ENCODE data around the gene ACTL8.

DNA sequence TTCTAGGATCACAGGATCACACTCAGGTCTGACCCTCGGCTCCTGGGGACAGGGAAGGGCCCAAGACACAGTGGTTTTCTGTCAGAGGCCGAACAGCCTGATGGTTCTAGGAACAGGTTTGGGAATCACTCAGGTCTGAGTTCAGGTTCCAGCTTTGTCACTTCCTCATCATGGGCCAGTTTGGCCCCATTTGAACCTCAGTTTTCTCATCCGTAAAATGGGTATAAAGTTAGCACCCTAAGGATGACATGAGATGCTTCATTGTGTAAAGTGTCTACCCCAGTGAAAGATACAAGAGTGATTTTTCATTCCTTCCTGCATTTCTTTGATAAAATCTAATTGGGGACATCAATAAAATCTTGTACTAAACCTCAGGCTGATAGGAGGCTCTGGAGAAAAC, 11.2 kb upstream of the ACTL8 start:
- TF ChIP-seq, protein P1, sequence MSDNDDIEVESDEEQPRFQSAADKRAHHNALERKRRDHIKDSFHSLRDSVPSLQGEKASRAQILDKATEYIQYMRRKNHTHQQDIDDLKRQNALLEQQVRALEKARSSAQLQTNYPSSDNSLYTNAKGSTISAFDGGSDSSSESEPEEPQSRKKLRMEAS (IDR thresholded peaks at IDR 0.05), result no peak
- TF ChIP-seq EZH2 (IDR thresholded peaks at IDR 0.05) (no peak), RAD21 (IDR thresholded peaks at IDR 0.05; ENCODE audit: low read depth) (no peak), POLR2A (IDR thresholded peaks at IDR 0.05; ENCODE audit: borderline replicate concordance, extremely low read depth, insufficient read depth, insufficient read length) (no peak), SIN3A (IDR thresholded peaks at IDR 0.05; ENCODE audit: low read depth) (no peak), EZH2phosphoT487 (IDR thresholded peaks at IDR 0.05; ENCODE audit: borderline replicate concordance) (no peak), SRF (IDR thresholded peaks at IDR 0.05; ENCODE audit: low read depth) (no peak), CEBPB (IDR thresholded peaks at IDR 0.05; ENCODE audit: low read depth) (no peak)
- TF ChIP-seq, protein P2, sequence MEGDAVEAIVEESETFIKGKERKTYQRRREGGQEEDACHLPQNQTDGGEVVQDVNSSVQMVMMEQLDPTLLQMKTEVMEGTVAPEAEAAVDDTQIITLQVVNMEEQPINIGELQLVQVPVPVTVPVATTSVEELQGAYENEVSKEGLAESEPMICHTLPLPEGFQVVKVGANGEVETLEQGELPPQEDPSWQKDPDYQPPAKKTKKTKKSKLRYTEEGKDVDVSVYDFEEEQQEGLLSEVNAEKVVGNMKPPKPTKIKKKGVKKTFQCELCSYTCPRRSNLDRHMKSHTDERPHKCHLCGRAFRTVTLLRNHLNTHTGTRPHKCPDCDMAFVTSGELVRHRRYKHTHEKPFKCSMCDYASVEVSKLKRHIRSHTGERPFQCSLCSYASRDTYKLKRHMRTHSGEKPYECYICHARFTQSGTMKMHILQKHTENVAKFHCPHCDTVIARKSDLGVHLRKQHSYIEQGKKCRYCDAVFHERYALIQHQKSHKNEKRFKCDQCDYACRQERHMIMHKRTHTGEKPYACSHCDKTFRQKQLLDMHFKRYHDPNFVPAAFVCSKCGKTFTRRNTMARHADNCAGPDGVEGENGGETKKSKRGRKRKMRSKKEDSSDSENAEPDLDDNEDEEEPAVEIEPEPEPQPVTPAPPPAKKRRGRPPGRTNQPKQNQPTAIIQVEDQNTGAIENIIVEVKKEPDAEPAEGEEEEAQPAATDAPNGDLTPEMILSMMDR (IDR thresholded peaks at IDR 0.05 in 2 of 3, conservative IDR thresholded peaks at IDR 0.05 in 1 of 3; ENCODE audit: borderline replicate concordance in 1 of 3, insufficient read depth in 1 of 3, low read depth in 2 of 3, low read length in 2 of 3), result no peak
- TF ChIP-seq, protein P3, sequence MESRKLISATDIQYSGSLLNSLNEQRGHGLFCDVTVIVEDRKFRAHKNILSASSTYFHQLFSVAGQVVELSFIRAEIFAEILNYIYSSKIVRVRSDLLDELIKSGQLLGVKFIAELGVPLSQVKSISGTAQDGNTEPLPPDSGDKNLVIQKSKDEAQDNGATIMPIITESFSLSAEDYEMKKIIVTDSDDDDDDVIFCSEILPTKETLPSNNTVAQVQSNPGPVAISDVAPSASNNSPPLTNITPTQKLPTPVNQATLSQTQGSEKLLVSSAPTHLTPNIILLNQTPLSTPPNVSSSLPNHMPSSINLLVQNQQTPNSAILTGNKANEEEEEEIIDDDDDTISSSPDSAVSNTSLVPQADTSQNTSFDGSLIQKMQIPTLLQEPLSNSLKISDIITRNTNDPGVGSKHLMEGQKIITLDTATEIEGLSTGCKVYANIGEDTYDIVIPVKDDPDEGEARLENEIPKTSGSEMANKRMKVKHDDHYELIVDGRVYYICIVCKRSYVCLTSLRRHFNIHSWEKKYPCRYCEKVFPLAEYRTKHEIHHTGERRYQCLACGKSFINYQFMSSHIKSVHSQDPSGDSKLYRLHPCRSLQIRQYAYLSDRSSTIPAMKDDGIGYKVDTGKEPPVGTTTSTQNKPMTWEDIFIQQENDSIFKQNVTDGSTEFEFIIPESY (IDR thresholded peaks at IDR 0.05; ENCODE audit: extremely low read depth, insufficient replicate concordance, low read length), result no peak
- TF ChIP-seq, protein P4, sequence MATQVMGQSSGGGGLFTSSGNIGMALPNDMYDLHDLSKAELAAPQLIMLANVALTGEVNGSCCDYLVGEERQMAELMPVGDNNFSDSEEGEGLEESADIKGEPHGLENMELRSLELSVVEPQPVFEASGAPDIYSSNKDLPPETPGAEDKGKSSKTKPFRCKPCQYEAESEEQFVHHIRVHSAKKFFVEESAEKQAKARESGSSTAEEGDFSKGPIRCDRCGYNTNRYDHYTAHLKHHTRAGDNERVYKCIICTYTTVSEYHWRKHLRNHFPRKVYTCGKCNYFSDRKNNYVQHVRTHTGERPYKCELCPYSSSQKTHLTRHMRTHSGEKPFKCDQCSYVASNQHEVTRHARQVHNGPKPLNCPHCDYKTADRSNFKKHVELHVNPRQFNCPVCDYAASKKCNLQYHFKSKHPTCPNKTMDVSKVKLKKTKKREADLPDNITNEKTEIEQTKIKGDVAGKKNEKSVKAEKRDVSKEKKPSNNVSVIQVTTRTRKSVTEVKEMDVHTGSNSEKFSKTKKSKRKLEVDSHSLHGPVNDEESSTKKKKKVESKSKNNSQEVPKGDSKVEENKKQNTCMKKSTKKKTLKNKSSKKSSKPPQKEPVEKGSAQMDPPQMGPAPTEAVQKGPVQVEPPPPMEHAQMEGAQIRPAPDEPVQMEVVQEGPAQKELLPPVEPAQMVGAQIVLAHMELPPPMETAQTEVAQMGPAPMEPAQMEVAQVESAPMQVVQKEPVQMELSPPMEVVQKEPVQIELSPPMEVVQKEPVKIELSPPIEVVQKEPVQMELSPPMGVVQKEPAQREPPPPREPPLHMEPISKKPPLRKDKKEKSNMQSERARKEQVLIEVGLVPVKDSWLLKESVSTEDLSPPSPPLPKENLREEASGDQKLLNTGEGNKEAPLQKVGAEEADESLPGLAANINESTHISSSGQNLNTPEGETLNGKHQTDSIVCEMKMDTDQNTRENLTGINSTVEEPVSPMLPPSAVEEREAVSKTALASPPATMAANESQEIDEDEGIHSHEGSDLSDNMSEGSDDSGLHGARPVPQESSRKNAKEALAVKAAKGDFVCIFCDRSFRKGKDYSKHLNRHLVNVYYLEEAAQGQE (IDR thresholded peaks at IDR 0.05; ENCODE audit: low read depth), result no peak
